OCI-LY1 (cell line): ENCODE data around the gene USP38.

ENCODE experiments used
- EZH2 ChIP-seq: fragments of 200-600 bp; sonication (generic), shearing (Covaris generic); IDR thresholded peaks from 2 replicates; pipeline ENCODE4 v1.8.0; 2017; ENCODE audit warnings: borderline replicate concordance, mixed run types, mild to moderate bottlenecking, antibody characterized with exemption, low read length, moderate library complexity, mixed read lengths
- TF ChIP-seq, protein P1 (sequence below): fragments of 200-600 bp; sonication (generic), shearing (Covaris generic); IDR thresholded peaks from 2 replicates; pipeline ENCODE4 v1.5.1; 2017; ENCODE audit warnings: mild to moderate bottlenecking, antibody characterized with exemption, low read length, moderate library complexity, mixed read lengths

- TF ChIP-seq, protein P1, sequence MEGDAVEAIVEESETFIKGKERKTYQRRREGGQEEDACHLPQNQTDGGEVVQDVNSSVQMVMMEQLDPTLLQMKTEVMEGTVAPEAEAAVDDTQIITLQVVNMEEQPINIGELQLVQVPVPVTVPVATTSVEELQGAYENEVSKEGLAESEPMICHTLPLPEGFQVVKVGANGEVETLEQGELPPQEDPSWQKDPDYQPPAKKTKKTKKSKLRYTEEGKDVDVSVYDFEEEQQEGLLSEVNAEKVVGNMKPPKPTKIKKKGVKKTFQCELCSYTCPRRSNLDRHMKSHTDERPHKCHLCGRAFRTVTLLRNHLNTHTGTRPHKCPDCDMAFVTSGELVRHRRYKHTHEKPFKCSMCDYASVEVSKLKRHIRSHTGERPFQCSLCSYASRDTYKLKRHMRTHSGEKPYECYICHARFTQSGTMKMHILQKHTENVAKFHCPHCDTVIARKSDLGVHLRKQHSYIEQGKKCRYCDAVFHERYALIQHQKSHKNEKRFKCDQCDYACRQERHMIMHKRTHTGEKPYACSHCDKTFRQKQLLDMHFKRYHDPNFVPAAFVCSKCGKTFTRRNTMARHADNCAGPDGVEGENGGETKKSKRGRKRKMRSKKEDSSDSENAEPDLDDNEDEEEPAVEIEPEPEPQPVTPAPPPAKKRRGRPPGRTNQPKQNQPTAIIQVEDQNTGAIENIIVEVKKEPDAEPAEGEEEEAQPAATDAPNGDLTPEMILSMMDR, result no peak
- no peak for TF ChIP-seq EZH2
These were observed 71.7 kb downstream of the USP38 start for GRCh38 chr4:143256456-143256855.
